RPMI7951 (cell line): ENCODE results near the gene YWHAE. TPM values are rescaled to one million over a fixed set of nuclear protein-coding genes. Genes with fewer than 3 reads are reported as not detected.
"Not testable (repeated sequence)": the region's sequence is repeated elsewhere in the genome, so short reads cannot be mapped to it uniquely, and the experiment has no call there.

Experiments used
- DNase-seq: peaks from one replicate; pipeline ENCODE4 v3.0.0-alpha.2; 2012; ENCODE audit warnings: low read depth
- total RNA-seq: library from RNA; depleted of rRNA; stranded (reverse); fragments of >200 nt; shearing (Covaris generic); gene quantifications from 2 replicates; pipeline ENCODE4 v1.2.3, GENCODE V29; 2014

The YWHAE gene
- total RNA-seq, 1 experiment from 2014 or later: 342 TPM

GRCh38 chr17:1329745-1330343 is 70.2 kb downstream of the YWHAE start:
- DNase-seq: no peak

DNA sequence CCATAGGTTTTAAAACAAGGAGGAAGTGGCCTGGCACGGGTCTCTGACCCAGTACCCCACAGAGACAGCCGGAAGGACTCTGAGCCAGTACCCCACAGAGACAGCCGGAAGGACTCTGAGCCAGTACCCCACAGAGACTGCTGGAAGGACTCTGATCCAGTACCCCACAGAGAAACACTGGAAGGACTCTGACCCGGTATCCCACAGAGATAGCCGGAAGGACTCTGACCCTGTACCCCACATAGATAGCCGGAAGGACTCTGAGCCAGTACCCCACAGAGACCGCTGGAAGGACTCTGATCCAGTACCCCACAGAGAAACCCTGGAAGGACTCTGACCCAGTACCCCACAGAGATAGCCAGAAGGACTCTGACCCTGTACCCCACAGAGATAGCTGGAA is 71.6 kb downstream of the YWHAE start:
- DNase-seq: no peak

GRCh38 chr17:1325766-1326165 is 74.3 kb downstream of the YWHAE start:
- DNase-seq: no peak

- DNase-seq: no peak
Observed at GRCh38 chr17:1324201-1324771, 75.7 kb downstream of the YWHAE start.

GRCh38 chr17:1323336-1323735 is 76.7 kb downstream of the YWHAE start:
- no peak for DNase-seq

- DNase-seq: no peak
Observed at GRCh38 chr17:1322480-1322879, 77.5 kb downstream of the YWHAE start.

GRCh38 chr17:1322014-1322428 is 78.0 kb downstream of the YWHAE start:
- DNase-seq: no peak

DNA sequence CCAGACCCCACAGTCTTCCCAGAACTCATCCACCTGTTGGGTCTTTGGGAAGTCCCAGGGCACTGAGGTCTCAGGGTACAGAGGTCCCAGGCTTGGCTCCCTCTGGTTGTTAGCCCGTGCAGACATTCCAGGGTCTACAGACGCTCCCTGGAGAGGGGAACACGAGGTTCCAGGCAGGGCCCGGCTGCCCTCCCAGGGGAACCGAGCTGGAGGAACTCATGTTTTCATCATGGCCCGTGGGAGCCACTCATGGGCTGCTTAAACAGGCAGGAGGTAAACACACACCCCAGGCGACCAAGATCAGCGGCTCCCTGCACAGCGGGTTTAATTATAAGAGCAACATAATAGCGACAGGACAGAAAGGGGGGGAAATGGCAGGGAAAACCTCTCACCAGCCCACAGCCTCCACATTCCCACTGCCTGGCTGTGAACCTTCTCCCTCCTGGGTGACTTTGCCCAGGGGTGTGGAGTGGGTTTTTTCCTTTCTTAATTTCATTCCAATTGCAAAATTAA is 84.1 kb downstream of the YWHAE start:
- no peak for DNase-seq

DNA sequence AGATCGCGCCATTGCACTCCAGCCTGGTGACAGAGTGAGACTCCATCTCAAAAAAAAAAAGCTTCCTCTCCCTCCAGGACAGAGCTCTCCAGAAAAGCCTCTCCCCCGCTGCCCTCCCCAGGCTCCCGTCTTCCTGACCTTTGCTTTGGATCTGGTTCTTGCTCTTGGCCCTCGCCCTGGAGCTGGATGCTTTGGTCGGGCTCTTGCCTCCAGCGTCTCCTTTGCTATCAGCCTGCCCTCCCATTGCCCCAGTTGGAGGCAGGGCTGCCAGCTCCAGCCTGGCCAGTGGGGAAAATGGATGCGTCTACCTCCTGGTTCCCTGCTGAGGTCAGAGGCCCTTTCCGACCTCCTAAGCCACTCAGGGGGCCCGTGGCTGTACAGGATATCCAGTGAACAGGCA is 84.6 kb downstream of the YWHAE start:
- DNase-seq: no peak

- DNase-seq: no peak
Observed at GRCh38 chr17:1313270-1314005, 86.6 kb downstream of the YWHAE start.

DNA sequence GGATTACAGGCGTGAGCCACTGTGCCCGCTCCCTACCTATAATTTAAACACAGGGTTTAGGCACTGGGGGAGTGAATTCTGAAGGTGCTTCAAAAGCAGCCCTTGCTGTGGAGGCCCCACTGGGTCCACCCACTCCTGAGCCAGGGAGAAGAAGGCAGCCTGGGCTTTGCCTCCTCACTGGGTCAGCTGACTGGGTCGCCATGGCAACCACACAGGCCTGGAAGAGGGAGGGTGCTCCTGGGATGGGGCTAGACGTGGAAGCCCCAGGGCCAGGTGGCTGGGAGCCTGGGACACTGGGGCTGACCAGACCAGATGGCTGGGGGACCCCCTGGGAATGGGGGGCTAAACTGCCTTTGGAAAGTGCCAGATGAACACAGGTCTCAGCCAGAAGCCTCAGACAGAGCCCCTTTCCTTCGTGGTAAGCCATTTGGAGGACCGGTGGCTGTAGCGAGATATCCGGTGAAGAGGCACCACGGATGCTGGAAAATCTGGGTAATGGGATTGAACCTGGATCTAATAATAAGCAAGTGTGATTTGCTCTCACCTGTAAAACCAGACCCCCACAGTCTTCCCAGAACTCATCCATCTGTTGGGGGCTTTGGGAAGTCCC is 87.7 kb downstream of the YWHAE start:
- no peak for DNase-seq

GRCh38 chr17:1307829-1308228 is 92.2 kb downstream of the YWHAE start:
- DNase-seq: not testable (repeated sequence)

DNA sequence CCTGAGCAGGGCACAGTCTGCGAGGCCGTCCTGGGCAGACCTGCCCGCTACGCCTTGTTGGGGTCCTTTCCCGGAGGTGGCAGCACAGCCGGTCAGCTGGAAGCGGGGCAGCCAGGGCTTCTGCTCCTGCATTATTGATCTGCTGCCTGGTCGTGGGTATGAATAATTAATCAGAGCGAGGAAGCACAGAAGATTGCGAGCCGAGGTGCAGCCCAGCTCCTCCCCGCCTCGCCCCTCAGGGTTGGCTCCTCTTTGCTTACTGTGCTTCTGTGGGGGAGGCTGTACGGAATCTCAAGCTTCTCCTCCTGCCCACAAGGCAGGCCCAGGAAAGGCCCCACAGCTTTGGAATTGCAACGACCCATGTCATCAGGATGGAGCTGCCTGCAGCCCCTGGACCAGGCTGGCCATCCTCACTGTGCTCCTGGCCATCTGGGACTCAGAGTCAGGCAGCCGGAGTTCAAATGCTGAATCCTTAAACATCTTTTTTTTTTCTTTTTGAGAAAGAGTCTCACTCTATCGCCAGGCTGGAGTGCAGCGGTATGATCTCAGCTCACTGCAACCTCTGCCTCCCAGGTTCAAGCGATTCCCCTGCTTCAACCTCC is 95.0 kb downstream of the YWHAE start:
- no peak for DNase-seq

GRCh38 chr17:1304522-1304921 is 95.5 kb downstream of the YWHAE start:
- no peak for DNase-seq

- DNase-seq: no peak
Observed at GRCh38 chr17:1302761-1303160, 97.3 kb downstream of the YWHAE start.

- no peak for DNase-seq
Observed at GRCh38 chr17:1301546-1301945, 98.5 kb downstream of the YWHAE start.

- DNase-seq: no peak
Observed at GRCh38 chr17:1300371-1300905, 99.6 kb downstream of the YWHAE start.

DNA sequence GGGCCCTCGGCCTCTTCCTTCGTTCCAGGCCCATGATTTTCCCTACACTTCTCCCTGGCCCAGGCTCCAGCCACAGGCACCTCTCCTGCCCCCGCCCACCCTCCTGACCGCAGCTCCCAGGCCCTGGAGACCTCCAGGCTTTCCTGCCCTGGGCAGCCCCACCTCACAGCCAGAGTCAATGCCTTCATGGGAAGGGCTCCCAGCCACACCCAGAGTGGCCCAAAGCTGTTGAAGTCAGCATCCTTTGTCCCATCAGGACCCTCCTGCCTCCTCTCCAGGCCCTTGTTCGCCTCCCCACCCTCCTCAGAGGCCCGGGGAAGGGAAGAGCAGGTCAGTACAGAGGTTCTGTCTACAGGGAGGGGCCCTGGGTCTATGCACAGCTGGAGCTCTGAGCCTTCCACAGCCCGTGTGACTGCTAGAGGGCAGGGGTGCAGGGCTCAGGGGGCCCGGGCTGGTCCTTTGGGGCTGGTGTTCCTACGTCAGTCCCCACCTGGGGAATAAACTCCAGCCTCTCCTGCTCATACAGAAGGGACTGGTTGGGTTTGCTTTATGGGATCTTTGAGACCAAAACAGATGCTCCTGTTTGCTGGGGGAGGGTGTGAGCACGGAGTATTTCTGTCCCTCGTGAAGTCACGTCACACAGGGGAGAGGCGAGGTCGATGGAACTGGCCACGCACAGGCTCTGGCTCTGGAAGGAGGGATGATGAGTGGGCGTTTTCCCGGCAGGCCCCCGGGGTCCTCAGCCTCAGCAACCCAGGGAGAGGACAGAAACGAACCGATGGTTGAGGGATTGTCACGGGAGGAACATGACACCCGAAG is 100.3 kb downstream of the YWHAE start:
- DNase-seq: no peak

GRCh38 chr17:1298606-1299005 is 101.4 kb downstream of the YWHAE start:
- DNase-seq: no peak
